Measurements from ENCODE around the gene MSH5.

The MSH5 gene

DNA sequence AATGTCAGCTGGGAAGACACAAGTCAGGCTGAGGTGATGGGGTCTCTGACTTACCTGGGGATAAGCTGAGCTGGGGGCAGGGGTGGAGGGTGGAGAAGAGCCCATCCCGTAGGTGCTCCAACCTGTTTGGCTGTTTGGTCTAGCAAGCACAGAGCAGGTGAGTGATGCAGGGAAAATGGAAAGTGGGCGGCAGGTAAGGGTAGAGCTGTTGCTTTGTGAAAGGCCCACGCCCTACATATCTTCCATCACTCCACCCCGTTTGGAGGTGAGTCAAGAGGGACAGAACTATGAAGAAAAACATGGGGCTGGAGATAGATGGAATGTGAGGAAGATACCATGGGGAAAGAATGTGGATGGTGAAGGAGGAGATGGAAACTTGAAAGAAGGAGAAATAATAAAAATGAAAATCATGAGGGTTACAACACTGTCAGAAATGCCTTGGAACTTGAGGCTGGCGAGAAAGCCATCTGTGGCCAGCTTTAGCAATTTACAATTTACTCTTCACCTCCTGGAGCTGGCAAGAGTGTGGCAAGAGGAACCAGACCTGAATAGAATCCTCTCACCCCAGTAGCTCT lies 19.5 kb upstream of the MSH5 start:
- TF ChIP-seq, protein P1, sequence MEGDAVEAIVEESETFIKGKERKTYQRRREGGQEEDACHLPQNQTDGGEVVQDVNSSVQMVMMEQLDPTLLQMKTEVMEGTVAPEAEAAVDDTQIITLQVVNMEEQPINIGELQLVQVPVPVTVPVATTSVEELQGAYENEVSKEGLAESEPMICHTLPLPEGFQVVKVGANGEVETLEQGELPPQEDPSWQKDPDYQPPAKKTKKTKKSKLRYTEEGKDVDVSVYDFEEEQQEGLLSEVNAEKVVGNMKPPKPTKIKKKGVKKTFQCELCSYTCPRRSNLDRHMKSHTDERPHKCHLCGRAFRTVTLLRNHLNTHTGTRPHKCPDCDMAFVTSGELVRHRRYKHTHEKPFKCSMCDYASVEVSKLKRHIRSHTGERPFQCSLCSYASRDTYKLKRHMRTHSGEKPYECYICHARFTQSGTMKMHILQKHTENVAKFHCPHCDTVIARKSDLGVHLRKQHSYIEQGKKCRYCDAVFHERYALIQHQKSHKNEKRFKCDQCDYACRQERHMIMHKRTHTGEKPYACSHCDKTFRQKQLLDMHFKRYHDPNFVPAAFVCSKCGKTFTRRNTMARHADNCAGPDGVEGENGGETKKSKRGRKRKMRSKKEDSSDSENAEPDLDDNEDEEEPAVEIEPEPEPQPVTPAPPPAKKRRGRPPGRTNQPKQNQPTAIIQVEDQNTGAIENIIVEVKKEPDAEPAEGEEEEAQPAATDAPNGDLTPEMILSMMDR (IDR thresholded peaks at IDR 0.05; ENCODE audit: low read depth, low read length) = no peak

DNA sequence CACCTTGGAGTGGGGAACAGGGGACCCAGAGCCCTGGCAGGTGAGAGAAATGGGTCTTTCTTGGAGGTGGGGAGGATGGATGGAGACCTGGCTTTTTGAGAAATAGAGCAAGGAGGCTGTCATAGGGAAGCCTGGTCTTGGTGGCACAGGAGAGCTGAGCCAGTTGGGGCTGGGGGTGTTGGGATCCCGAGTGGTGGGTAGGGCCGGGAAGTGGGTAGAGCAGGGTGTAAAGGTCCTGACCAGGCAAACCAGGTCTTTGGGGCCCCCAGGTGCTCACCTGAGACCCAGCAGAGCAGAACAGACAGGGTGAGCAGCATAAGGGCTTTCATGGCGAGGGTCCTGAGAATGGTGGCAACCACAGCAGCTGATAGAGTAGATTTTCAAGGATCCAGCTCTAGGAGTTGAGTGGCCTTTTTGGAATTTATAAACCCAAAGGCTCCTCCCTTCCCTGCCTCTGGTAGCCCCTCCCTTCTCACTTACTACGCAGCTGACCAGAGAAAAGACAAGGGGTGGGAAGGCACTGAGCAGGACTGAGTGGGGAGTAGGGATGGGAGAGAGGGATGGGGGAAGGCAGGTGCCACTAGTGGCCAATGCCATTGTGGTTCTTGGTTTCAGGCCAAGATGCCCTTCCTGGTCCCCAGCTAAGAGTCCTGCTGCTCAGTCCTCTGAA lies 18.3 kb upstream of the MSH5 start, which contains the start of gene LY6G6C:
Gene LY6G6C (minus strand): TSS at position 396 of the 670 bp plus-strand sequence. CDS start 67 bp downstream, at position 329.
- TF ChIP-seq, protein P1 (IDR thresholded peaks at IDR 0.05; ENCODE audit: low read depth, low read length) = no peak
- no peak within 1 kb of the TSS for H3K4me3 ChIP-seq (ENCODE audit: low read depth, low read length)

More for the DNA sequence above, 19.5 kb upstream of the MSH5 start:
- no peak overlapping the region for H3K4me3 ChIP-seq (ENCODE audit: low read depth, low read length)

DNA sequence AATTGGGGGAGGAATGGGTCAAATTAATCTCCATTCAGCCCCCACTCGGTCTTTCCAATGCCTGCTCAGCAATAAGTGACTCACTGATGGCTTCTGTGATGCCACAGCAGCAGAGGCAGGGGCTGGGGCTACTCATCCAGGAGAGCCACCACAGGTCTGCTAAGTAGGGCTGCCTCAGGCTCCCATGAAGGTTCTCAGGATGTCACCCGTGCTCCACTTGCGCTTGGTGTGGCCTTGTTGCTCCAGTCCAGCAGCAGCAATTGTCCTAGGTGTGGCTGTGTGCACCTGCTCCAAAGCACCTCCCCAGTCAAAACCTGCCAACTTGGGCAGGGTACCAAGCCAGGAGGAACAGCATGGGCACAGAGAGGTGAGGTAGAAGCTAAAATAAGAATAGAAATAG lies 17.6 kb upstream of the MSH5 start:
- H3K4me3 ChIP-seq (ENCODE audit: low read depth, low read length) = no peak overlapping the region
- TF ChIP-seq, protein P1 (IDR thresholded peaks at IDR 0.05; ENCODE audit: low read depth, low read length) = no peak

DNA sequence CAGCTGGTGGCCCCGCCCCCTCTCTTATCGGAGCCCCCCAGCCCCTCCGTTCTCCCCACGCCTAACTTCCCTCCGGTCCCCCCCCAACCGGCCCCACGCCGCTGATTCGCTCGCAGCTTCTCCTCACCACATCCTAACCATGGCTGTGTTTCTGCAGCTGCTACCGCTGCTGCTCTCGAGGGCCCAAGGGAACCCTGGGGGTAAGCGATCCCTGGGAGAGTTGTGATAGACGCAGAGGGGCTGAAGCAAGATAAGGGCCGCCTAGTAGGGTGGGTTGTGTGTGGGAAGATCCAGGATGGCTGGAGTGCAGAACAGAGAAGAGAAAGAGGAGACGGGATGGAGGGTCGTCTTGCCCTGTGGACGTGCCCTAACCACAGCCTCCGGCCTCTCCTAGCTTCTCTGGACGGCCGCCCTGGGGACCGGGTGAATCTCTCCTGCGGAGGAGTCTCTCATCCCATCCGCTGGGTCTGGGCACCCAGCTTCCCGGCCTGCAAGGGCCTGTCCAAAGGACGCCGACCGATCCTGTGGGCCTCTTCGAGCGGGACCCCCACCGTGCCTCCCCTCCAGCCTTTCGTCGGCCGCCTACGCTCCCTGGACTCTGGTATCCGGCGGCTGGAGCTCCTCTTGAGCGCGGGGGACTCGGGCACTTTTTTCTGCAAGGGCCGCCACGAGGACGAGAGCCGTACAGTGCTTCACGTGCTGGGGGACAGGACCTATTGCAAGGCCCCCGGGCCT lies 16.4 kb upstream of the MSH5 start, which contains the start of gene MPIG6B:
Gene MPIG6B (plus strand): TSS at position 129 of the 735 bp plus-strand sequence. CDS start 11 bp downstream, at position 140.
- TF ChIP-seq, protein P1 (IDR thresholded peaks at IDR 0.05; ENCODE audit: low read depth, low read length) = no peak
- H3K4me3 ChIP-seq (ENCODE audit: low read depth, low read length) = no peak within 1 kb of the TSS

DNA sequence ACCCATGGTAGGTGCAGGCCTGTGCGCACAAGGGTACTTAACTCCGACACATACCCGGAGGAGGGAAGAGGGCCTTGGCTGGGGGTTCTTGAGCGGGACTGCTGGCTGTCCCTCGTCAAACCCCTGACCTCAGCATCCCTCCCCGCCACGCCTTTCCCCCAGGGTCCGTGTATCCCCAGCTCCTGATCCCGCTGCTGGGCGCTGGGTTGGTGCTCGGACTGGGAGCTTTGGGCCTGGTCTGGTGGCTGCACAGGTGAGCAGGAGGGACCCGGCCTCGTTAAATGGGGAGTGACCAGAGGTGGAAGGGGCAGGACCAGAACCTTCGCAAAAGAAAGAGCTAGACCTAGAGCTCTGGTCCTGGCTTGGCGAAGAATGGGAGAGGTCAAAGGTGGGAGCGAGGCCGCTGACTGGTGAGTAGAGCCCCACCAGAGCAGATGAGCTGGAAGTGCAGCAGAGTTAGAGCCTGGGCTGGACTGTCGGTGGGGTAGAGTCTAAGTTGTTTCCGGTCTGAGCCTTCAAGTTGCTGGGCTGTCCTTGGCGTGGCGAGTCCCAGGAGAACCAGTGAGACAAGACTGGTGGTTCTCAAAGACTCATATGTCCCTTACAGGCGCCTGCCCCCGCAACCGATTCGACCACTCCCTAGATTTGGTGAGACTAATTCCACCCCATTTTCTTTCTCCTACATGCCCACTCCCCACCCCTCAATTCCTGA lies 15.7 kb upstream of the MSH5 start:
- TF ChIP-seq, protein P1 (IDR thresholded peaks at IDR 0.05; ENCODE audit: low read depth, low read length) = no peak
- H3K4me3 ChIP-seq (ENCODE audit: low read depth, low read length) = no peak overlapping the region

DNA sequence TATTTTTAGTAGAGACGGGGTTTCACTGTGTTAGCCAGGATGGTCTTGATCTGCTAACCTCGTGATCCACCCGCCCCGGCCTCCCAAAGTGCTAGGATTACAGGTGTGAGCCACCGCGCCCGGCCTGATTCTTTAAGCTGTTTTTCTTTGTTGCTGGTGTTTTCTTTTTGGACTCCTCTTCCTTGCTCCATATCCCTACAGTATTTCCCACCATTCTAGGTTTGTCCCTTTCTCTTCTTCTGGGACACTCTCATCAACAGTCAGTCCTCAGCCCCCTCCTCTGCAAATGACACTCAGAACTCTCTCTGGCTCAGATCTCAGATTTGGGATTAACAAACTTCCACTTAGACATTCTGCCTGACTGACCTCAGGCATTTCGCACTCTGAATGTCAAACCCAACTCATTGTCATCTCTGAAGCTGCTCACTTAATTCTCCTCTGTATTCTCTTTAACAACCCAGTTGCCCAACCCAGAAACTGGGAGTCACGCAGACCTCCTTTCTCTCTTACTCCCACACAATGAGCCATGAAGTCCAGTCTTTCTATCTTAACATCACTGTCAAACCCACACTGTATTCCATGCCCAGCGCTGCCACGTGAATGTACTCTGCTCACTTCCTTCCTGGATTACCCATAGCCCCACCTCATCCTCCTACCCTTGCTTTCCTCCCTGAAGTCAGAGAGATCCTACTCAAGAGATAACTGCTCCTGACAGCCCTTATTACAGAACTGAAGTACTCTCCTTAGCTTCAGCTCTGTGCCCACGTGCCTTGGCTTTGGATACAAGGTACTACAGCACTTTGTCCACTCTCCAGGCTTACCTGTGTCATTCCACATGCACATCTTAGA lies 14.1 kb upstream of the MSH5 start:
- H3K4me3 ChIP-seq (ENCODE audit: low read depth, low read length) = no peak overlapping the region
- TF ChIP-seq, protein P1 (IDR thresholded peaks at IDR 0.05; ENCODE audit: low read depth, low read length) = no peak

Measured in WI38 (cell line).